ENCODE results near the gene SMLR1.

Gene SMLR1

DNA sequence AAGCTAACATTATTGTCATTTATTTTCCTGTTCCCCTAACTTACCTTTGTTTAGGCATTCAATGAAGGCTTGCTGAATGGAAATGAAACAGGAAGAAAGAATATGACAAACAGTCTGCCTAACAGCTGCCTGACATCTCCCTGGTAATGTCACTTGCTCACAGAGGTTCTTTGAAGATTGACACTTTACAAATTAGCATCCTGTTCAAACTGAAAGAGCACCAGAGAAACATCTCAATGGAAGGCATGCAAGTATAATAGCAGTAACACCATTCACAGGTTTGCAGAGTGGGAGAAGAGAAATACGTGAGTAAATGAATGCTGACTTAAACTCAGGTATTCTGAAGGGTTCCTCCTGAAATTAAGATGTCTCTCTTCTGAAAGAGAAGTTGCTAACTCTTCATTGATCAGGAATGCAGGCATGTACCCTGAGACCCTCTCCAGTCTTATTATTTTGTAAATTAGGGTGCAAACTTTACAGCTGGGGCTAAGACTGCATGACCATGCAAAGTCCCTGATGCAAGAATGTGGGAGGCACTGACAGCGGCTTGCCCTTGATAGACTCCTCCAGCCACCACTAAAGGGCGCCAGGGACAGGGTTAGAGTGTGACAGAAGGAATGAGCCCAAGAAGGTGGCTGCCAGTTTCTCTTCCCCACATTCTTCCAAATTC, 1.3 kb upstream of the SMLR1 start:
- no peak for DNase-seq

DNA sequence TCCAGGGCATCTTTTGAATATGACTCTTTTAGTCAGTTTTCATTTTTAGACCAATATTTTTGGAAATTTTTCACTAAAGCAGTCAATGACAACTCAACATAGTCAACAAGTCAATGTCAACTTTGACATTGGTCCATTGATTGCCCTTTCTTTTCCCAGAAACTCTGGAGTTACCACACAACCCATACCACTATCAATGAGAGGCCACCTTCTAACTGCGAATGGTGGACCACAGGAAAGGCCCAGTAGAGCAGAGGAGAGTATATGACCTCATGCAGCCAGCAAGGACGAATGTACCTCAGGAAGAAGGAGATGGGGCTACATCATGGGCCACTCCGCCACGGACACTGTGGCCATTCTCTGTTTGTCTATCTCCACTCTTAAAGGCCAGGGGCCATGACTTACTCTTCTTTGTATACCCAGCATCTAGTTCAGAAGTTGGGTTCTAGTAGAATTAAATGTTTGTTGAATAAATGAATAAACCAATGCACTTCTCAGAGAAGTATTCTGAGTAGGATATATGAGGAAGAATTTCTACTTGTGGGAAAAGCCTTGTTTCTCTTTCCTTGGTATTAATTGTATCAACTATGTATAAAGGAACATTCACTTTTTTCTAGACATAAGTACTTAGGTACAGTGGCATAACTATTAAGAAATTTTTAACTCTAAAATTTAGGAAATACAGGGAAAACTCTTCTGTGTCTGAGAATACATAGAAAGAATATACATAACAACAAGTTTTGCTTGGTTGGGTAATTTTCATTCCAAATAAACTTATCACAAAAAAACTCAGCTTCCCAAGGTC, 562 bp upstream of the SMLR1 start:
- no peak for DNase-seq

DNA sequence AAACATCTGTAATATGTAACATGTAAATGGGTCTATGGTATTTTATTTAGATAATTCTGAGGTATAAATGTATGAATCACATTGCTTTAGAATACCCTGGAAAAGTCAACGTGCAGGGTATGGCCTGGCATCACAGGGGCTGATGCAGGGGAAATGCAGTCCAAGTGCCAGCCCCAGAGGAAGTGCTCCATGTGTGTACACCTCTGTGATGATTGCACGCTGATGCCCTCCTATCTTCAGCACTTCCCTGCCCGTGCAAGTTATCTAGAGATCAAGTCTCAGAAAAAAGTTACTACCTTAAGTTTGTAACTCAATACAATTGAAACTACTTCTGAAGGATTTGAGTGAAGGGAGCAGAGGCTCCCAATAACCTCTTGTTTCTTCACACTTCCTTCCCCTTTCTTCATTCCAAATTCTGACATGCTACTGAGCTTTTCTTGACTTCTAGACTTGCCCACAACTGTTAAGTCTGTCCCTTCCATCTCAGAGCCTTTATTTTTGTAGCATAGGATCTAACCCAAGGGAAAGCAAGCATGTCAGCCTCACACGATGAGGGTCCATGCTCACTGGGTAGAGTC, 2.2 kb downstream of the SMLR1 start:
- no peak for DNase-seq

DNA sequence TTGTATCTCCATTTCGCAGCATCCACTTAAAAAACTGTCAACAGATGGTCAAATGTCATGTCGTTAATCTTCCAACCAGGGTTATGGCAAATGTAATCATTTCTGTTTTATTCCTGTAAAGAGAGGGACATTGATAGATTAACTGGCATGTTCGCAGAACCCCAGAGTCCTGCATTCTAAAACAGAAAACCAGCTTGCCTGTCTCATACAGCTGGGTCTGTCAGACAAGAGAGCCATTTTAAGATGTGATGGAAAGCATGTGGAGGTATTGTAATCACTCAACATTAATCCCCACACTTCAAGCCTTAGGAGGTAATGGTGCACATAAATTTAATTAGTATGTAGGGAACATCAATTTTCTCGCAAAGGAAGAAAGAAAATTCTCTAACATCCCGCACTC, 4.4 kb downstream of the SMLR1 start:
- no peak for DNase-seq

DNA sequence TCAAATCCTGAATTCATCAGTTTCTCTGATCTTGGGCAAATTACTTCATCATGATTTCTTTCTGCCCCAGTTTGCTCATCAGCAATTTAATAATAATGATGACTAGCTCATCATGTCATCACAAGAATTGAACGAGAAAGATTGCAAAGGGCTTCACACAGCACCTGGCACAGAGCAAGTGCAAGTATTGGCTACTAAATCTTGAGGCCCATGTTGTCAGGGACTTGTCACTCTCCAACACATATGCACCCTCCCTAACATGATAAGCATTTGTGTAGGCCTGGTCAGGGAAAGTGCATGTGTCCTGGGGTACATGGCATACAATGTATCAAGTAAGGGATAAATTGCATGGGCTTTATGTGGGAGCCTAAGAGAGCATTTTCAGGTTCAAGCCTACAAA, 6.4 kb downstream of the SMLR1 start:
- no peak for DNase-seq

DNA sequence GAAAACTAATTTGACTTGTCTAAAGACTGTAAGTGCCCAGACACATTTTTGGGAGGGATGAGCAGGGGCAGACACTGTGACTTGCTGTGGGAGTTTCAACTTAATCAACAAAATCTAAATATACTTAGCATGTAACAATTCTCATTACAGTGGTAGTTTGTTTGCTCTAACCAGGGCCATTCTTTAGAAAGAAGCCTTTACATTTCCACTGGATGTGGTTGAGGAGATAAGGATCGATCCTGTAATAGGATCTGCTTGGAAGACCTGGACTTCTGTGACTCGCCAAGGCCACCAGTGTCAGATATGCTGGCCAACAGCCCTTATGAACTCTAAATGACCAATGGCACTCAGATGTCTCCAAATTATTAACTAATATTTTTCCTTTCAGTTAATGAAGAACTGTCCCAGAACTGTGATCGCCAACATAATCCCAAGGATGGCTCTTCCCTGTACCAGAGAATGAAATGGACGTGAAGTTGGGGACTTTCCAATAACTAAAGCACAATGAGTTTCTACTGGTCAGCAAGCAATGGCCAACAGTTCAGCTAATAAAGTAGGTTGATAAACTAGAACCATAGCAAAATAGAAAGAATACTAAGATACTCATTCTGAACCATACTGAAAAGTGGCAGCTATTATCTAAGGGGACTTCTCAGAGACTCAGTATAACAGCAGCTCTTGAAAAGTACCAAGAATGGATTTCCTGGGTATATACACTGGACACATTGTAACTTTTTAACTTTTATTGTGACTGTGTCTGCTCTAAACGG, 7.5 kb downstream of the SMLR1 start:
- DNase-seq: no peak

DNA sequence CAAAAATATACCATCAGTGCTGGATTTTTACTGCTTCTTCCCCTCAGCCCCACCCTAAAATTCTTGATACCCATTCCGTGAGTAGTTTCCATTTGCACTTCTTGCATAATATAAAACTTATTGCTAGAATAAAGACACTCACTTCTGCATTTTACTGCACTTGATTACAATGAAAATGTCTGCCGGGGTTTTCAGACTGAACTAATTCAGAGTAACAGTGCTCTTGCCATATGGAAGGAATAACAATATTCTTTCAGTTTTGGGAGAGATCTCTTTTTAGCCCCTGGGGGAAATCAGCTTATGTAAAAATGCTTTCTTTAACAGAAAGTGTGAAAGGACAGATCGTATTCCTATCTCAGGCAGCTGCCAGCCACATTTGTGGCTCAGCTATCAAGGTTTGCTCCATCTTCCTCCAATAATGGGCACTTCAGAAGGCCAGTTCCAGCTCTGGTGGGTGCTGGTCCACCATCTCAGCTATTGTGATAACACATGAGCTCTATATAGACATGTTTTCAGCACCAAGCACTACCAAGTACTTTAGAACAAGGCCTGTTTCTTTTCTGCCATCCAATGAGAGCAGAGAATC, 8.9 kb downstream of the SMLR1 start:
- DNase-seq: no peak

DNA sequence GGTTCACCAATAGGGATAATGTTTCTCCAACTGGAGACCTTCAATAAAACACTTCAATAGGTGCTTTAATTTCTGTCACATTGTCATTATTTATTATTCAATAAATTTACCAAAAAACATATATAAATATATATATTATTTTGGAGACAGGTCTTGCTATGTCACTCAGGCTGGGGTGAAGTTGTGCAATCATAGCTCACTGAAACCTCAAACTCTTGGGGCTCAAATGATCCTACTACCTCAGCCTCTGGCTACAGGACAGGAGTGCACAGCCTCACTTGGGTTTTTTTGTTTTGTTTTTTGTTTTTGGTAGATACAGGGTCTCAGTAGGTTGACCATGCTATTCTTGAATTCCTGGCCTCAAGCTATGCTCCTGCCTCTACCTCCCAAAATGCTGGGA, 9.9 kb downstream of the SMLR1 start:
- no peak for DNase-seq

DNA sequence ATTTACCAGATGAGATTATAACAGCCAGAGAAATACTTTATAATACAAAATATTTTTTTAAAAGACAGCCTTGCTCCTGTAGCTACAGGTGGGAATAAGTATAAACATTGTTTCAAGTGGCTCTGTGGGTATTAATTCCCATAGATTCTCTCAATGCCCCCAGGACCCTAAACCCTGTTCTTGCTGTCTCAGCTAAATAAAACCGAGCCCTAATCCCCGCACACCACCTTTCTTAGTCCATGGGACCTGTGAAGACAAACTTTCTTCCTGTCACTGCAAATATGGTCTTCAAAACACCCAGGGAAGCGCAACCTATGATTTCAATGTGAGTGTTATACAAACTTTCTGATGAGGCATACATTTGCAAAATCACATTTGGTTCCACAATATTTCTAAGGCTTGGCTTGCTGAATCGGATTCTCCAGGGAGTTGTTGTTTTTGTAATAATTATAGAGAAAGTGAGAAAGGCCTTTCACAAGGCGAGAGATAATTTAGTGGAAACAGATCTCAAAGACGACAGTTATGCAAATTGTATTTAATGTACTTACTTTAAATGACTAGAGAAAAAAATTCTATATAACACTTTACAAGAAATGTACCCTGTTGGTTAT, 11.1 kb downstream of the SMLR1 start:
- no peak for DNase-seq

DNA sequence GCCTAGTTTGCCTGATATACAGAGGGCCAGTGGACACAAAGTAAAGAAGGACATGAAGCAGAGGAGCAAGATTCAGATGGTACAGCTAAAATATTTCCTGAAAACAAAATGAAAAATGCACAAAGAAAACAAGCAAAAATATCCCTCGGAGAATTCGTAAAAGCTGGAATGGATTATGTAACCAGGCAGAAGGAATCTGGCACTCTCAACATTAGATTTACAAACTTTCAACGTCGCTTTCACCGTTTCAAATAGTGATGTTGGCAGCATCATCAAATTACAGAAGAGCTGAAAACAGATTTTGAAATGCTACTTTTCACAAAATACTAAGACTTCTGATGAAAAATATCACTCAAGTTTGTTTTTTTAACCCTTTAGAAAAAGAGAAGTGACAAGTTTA, 11.7 kb downstream of the SMLR1 start:
- no peak for DNase-seq

DNA sequence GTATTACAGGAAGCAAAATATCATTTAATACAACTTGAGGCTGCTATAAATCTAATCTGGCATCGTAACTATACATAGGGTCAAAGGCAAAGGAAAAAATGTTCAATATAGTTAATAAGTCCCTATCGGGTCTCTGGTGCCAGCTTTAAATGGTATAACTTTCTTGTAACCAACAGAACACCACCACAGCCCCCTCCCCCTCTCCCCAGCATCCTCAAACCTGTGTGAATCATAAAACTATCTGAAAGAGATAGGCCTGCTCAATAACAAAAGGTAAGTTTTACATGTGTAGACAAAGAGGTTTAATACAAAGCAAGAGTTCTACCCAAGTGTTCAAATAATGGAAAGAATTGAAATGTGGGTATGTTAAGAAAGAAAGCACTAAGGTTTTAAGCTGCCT, 12.2 kb downstream of the SMLR1 start:
- DNase-seq: no peak

DNA sequence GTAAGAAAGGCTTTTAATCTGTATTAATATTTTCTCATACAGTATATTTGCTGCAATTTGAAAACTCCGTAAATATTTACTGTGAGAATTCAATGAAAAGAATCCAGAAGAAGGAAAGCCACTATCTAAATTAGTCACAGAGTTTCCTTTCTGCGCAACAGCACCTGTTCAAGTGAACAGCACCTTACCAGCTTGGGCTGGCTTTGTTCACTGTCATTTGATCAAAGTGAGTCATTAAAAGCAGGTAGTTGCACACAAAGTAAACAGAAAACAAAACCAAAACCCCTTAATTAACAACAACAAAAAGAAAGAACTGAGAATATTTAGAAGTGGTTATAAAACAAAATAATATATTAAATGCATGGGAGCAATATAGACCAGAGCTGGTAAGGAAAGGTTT, 12.8 kb downstream of the SMLR1 start:
- DNase-seq: no peak

DNA sequence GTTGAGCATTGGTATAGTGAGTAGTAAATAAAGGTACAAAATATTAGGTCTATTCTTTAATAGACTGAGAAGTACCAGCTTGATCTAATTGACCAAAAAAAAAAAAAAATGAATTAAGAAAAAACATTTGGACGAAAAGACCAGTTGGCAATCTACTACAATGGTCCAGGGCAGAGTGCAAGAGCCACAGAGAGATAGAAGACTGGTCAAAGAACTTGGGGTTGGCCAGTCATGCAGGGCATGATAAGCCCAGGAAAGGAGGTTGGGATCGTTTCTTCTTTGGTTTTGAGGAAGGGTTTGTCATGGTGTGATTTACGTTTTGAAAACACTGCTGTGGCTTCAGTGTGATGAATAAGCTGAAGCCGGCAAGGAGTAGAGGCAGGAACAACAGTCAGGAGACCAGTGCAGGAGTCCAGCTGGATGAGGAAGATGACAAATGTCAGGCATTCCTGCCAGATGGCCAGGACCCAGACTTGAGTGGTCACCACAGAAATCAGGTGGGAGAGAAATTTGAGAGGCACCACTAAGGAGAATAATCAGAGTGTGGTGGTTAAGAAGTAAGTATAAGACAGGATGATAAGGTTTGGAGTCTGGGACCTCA, 14.0 kb downstream of the SMLR1 start:
- DNase-seq: no peak

DNA sequence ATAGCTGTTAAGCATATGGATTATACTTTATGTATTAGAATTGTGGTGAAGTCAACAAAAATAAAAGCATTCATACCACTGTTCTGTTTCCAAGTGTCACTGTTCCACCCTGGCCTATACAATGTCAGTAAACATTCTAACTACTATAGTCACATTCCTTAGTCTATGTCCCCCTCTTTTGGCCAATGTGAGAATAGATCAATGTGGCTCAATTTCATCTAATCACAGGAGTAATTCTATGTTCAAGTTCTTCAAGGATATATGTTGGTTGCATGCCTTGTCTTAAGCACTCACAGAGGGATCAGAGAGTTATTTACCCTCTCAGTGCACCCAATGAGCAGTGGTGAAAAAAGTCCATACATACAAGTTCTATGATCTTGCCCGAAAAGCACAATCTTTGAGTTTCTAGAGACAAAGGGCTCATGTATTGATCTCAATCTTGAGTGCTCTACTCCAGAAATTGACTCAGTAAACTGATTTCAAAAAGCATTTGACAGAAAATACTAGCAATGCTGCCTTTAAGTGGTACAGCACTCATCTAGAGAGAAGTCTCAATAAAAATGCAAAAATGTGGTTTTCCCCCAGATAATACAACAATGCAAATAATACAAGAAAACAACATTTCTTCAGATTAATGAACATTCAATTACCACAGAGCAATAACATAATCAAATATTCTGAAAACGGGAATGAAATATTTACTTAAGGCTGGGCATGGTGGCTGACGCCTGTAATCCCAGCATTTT, 16.5 kb downstream of the SMLR1 start:
- DNase-seq: peak; percentile 9

DNA sequence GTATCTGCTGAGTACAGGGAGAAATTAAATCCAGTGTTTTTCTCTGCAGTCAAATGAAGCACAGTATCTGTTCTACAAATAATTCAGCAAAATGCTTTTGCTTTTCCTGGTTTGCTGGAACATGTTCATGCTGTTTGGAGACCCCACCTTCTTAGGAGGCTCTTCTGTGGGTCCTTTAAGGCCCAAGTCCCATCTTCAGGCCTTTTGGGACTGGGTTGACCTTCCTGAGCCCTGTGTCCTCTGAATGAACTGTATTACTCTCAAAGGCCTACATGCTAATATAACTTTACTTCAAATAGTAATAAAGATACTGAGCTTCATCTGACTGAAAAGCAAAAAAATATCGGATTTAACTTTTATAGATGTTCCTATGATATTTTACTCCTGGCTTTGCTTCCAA, 19.3 kb downstream of the SMLR1 start:
- no peak for DNase-seq

DNA sequence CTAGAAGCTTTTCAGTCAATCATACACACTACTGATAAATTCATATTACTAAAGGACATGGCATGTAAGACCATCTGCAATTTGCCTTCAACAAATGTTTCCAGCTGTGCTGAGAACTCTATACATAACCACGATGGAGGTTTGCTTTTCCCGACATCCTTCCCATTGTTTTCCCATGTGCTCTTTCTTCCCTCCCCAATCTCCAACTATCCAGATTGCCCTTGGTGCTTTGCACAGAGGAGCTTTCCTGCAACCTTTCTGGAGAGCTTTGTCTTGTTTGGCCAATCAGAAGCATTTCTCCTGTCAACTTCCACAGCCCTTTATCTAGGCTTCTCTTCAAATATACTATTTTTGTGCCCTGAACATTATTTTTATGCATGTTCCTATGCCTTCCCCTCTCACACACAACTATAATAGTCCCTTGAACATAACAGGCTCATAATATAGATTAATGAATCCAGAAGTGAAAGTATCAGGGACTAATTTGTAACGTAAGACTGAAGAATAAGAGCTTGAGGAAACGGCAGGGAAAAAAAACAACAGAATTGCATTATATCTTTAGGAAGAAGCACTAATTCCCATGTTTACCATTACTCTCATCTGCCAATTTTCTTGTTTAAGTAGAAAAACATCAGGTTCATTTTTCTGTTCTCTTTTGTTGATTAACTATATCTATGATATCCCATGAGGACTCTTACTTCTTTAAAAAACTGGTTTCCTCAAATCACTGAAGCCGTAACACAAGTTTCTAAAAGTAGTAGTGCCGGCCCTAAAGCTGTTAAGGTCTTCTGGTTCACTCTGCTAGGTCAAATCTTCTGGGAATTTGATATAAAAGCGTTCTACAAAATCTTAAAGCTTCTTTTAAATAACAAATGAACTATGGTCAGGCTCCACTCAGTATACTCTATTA, 20.1 kb downstream of the SMLR1 start:
- DNase-seq: no peak

DNA sequence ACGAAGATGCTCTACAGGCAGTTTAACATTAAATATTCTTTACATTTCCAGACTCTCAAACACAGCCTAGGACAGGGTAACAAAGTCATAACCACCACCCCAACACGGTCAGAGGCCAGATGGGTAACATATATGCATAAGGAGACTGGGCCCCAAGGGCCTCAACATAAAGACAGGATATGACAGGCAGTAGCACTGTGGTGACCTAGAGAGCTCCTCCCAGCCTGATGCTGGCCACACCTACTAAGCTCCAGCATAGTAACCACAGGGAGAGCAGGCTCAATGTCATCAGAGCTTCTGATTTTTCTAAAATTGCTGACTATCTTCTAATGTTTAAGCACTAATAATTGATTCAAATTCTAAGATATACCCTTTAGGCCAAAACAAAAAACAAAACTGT, 21.7 kb downstream of the SMLR1 start:
- DNase-seq: no peak

DNA sequence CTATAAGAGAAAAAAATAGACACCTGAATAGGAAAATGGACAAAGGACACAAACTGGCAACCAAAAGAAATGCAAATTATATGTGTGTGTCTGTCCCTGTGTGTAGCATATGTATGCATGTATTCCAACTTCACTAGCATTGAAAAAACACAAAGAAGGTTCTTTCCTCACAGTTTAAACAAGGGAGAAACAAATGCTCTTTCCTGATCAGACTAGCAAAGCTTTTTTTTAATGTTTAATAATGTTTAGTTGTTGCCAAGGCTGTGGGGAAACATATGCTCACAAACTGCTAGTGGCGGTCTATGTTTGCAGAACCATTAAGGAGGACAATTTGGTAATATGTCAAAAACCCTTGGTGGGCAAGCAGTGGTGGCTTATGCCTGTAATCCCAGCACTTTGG, 22.4 kb downstream of the SMLR1 start:
- DNase-seq: no peak

DNA sequence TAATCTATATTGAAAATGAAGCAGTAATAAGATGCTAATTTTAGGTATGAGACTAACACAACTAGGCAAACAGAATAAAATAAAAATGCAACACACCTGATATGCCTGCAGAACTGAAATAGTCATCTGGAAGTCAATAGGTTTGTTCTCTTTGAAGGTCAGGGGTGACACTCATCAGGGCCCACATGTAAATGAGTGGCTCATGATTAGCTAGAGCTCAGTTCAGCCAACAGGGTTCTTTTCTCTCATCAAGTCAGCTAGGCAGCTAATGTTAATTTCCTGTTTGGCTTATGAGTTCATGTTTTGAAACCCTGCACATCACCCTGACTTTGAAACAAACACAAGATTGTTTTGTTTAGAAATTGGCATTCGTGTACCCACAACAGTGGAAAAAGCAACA, 23.8 kb downstream of the SMLR1 start:
- DNase-seq: no peak

DNA sequence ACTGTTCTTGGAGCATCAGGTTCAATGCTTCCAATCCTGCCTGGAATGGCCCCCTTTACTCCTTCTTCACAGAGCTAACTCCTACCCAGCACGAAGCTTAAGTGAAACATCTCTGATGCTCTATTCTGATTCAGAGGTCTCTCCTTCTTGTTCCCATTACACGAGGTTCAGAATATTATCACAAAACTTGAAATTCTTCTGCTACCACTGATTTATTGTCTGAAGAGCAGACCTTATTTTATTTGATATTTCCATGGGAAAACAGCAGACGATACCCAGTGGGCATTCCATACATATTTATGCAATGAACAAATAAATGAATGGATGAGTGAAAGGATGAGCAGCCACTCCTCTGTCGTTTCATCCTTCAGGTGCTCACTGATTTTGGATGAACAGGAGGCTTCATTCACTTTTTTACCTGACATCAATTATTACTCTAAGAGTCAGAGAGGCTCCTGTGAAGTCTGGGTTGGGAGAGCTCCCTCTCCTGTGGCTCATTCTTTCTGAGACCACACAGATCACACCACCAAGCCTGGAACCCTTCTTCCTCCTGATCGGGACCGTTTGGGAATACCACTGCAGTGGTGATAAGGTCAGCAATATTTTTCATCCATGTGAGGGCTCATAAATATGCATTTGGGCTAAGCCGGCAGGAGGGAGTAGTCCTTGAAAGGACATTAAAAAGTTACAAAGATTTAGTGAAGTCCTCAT, 25.8 kb downstream of the SMLR1 start:
- no peak for DNase-seq
